HepG2 (cell line): ENCODE data around the gene ZNF444. TPM values are rescaled to one million over a fixed set of nuclear protein-coding genes. Genes with fewer than 3 reads are reported as not detected.
A peak's percentile ranks its signal among the peaks of the same experiment; 100 is the strongest.

Experiments used
- ATAC-seq: fragments of 200-7000 bp; cut with Tn5 transposase; 3 replicates; pipeline ENCODE4 v1.9.1; 2020; ENCODE audit warnings: mild to moderate bottlenecking, moderate library complexity
- BruUV-seq: library from RNA; stranded (reverse); fragments of 400-500 nt; replicated peaks from 2 replicates; lab custom pipeline; 2021; lab: Mats Ljungman, UMichigan
- CTCF ChIA-PET: fragments of 300-600 bp; formaldehyde crosslinking; extraction: SDS; loops from one replicate; lab custom pipeline; 2021; ENCODE audit warnings: low total read pairs, inconsistent platforms, low intra/inter-chr PET ratio; lab: Yijun Ruan, JAX
- POLR2A ChIA-PET: fragments of 350-600 bp; sonication (Branson Sonifier 250); formaldehyde crosslinking; loops from one replicate; lab custom pipeline; 2020; ENCODE audit warnings: antibody characterized with exemption, inconsistent platforms; lab: Yijun Ruan, JAX
- DNase-seq: peaks from one replicate; pipeline ENCODE4 v3.0.0-alpha.2; 2015; ENCODE audit warnings: low spot score
- FAIRE-seq: peaks from 3 replicates; lab custom pipeline; 2011; peaks lifted over from hg19 to GRCh38; lab: Jason Lieb, UNC
- H2AFZ ChIP-seq: one replicate; pipeline ENCODE4 v1.6.1; 2011; ENCODE audit warnings: low read length, inconsistent platforms
- H3K27ac ChIP-seq: fragments of 300-600 bp; 3 replicates; pipeline ENCODE4 v1.8.0; 2011; ENCODE audit warnings: mixed run types, mild to moderate bottlenecking, mixed read lengths, low read length, inconsistent platforms; ENCODE audit not compliant: insufficient read depth; ENCODE audit errors: extremely low read length
- H3K27me3 ChIP-seq, 2 experiments: fragments of 200-600 bp in 1 of 2; 2 replicates in 1 of 2; 3 replicates in 1 of 2; pipeline versions ENCODE4 v1.6.0 to v1.8.0; 2011; ENCODE audit warnings: low read length in 2 of 2, mild to moderate bottlenecking in 2 of 2, moderate library complexity in 2 of 2, inconsistent platforms in 1 of 2; ENCODE audit not compliant: insufficient read depth in 2 of 2, control insufficient read depth in 1 of 2
- H3K36me3 ChIP-seq, 2 experiments: fragments of 200-600 bp in 1 of 2; replicated peaks in 1 of 2; 2 replicates in 1 of 2; 3 replicates in 1 of 2; pipeline versions ENCODE4 v1.5.1 to v1.8.0; 2011; ENCODE audit warnings: low read length in 2 of 2, inconsistent platforms in 1 of 2; ENCODE audit not compliant: insufficient read depth in 2 of 2, control insufficient read depth in 1 of 2
- H3K4me1 ChIP-seq: 2 replicates; pipeline ENCODE4 v1.5.1; 2012; ENCODE audit warnings: low read length, inconsistent platforms; ENCODE audit not compliant: insufficient read depth
- H3K4me2 ChIP-seq: 2 replicates; pipeline ENCODE4 v1.6.0; 2011; ENCODE audit warnings: low read depth, low read length, inconsistent platforms
- H3K4me3 ChIP-seq, 3 experiments: fragments of 200-600 bp in 1 of 3; sonication (generic), shearing (Covaris generic) in 1 of 3; replicated peaks in 1 of 3; 2 replicates each; pipeline ENCODE4 v1.5.1; 2011 to 2016; ENCODE audit warnings: low read length in 3 of 3, inconsistent platforms in 2 of 3, low read depth in 2 of 3, mild to moderate bottlenecking in 2 of 3, control low read depth in 1 of 3, mixed read lengths in 1 of 3; ENCODE audit not compliant: insufficient read depth in 1 of 3
- H3K79me2 ChIP-seq: one replicate; pipeline ENCODE4 v1.6.1; 2011; ENCODE audit warnings: low read length, inconsistent platforms; ENCODE audit not compliant: insufficient read depth
- H3K9ac ChIP-seq: 2 replicates; pipeline ENCODE4 v1.6.0; 2011; ENCODE audit warnings: mild to moderate bottlenecking, low read depth, low read length, inconsistent platforms; ENCODE audit not compliant: insufficient read depth
- H3K9me3 ChIP-seq: 2 replicates; pipeline ENCODE4 v1.5.1; 2012; ENCODE audit warnings: mild to moderate bottlenecking, low read length
- H4K20me1 ChIP-seq: 2 replicates; pipeline ENCODE4 v1.6.0; 2011; ENCODE audit warnings: inconsistent platforms, mild to moderate bottlenecking, low read length, moderate library complexity; ENCODE audit not compliant: insufficient read depth
- AGO1 ChIP-seq: fragments of 200-400 bp; formaldehyde crosslinking; IDR thresholded peaks from 2 replicates; pipeline ENCODE4 v1.6.1; 2017; ENCODE audit warnings: mild to moderate bottlenecking, low read depth, low read length, moderate library complexity; ENCODE audit not compliant: poor library complexity, severe bottlenecking
- BRD4 ChIP-seq: sonication (generic); formaldehyde crosslinking; IDR thresholded peaks from 2 replicates; pipeline ENCODE4 v1.4.0; 2020; ENCODE audit warnings: missing genetic modification reagents
- FOXA1 ChIP-seq, 2 experiments: fragments of 450-650 bp in 1 of 2; sonication (generic) in 1 of 2; formaldehyde crosslinking in 1 of 2; IDR thresholded peaks; 2 replicates each; pipeline versions ENCODE4 v1.4.0 to v1.6.1; 2016 to 2020; ENCODE audit warnings: missing genetic modification reagents in 1 of 2
- HCFC1 ChIP-seq: fragments of 150-350 bp; IDR thresholded peaks from 2 replicates; pipeline ENCODE4 v1.6.1; 2014; ENCODE audit warnings: low read depth, low read length
- HDAC6 ChIP-seq: fragments of 200-600 bp; sonication (generic); IDR thresholded peaks from 2 replicates; pipeline ENCODE4 v1.7.0; 2017; ENCODE audit warnings: mild to moderate bottlenecking, antibody characterized with exemption, low read length, low read depth
- RARA ChIP-seq: IDR thresholded peaks from 2 replicates; pipeline ENCODE4 v1.6.1; 2016; ENCODE audit warnings: missing genetic modification reagents, missing compliant biosample characterization
- RBM22 ChIP-seq: fragments of 200-400 bp; formaldehyde crosslinking; optimal IDR thresholded peaks from 2 replicates; pipeline ENCODE3; 2017; ENCODE audit warnings: mild to moderate bottlenecking, low read length, moderate library complexity
- REL ChIP-seq: sonication (generic); formaldehyde crosslinking; conservative IDR thresholded peaks from 2 replicates; pipeline ENCODE4 v1.8.0; 2022; ENCODE audit warnings: mild to moderate bottlenecking, missing genetic modification reagents, moderate library complexity
- SNAI1 ChIP-seq: sonication (generic); formaldehyde crosslinking; IDR thresholded peaks from 2 replicates; pipeline ENCODE4 v1.5.0; 2020; ENCODE audit warnings: mild to moderate bottlenecking, missing genetic modification reagents, borderline replicate concordance
- ZNF607 ChIP-seq: sonication (generic); formaldehyde crosslinking; IDR thresholded peaks from 2 replicates; pipeline ENCODE4 v1.5.1; 2020; ENCODE audit warnings: missing genetic modification reagents, mild to moderate bottlenecking, borderline replicate concordance
- ZNF670 ChIP-seq: sonication (generic); formaldehyde crosslinking; IDR thresholded peaks from 2 replicates; pipeline ENCODE4 v1.8.0; 2022; ENCODE audit warnings: mild to moderate bottlenecking, missing genetic modification reagents, borderline replicate concordance
- WGBS: methylation state at CpG from one replicate; pipeline ENCODE4 v1.1.6; 2017; ENCODE audit warnings: low lambda C conversion rate; 5-methylcytosine and 5-hydroxymethylcytosine counted together
- in situ Hi-C: cut with HindIII; loops from 2 replicates; pipeline ENCODE4 v1.10.0; 2017; ENCODE audit warnings: low pct_unique_long_range_greater_than_20kb; ENCODE audit not compliant: extremely low pct_ligation_motif_present
- intact Hi-C: fragments of 100-400 bp; cut with micrococcal nuclease; formaldehyde crosslinking; loops from one replicate; pipeline ENCODE4 v1.10.0; 2022; ENCODE audit not compliant: unreplicated experiment
- polyA plus RNA-seq, 8 experiments: library from polyadenylated mRNA; depleted of rRNA in 3 of 8; stranded (reverse) in 7 of 8; unstranded in 1 of 8; fragments of >200 nt; fragmentation: Illumina TruSeq in 4 of 8; extraction: Trizol in 4 of 8; gene quantifications; 2 replicates each; pipeline versions ENCODE4 v1.2.1 to v1.2.3, GENCODE V29; 2011 to 2016; ENCODE audit warnings: low read depth in 4 of 8, missing spikeins in 1 of 8, mixed read lengths in 1 of 8; ENCODE audit not compliant: insufficient read depth in 1 of 8
- total RNA-seq, 5 experiments: library from RNA; depleted of rRNA; stranded (reverse); fragments of >200 nt; fragmentation: Illumina TruSeq; extraction: Trizol; gene quantifications; 2 replicates each; pipeline ENCODE4 v1.2.3, GENCODE V29; 2016; ENCODE audit warnings: low read depth in 1 of 5
- TF ChIP-seq, protein P1 (sequence below): sonication (generic); formaldehyde crosslinking; IDR thresholded peaks from 2 replicates; pipeline ENCODE4 v1.4.0; 2020; ENCODE audit warnings: missing genetic modification reagents, borderline replicate concordance
- TF ChIP-seq, protein P2 (sequence below): sonication (generic); formaldehyde crosslinking; IDR thresholded peaks from 2 replicates; pipeline ENCODE4 v1.5.1; 2020; ENCODE audit warnings: mild to moderate bottlenecking, moderate library complexity, missing genetic modification reagents
- TF ChIP-seq, protein P3 (sequence below): sonication (generic); formaldehyde crosslinking; IDR thresholded peaks from 2 replicates; pipeline ENCODE4 v1.8.1; 2023; ENCODE audit warnings: missing genetic modification reagents, inconsistent platforms, borderline replicate concordance
- TF ChIP-seq, protein P4 (sequence below): sonication (generic); formaldehyde crosslinking; IDR thresholded peaks from 2 replicates; pipeline ENCODE4 v1.5.0; 2020; ENCODE audit warnings: mild to moderate bottlenecking, missing genetic modification reagents, borderline replicate concordance

Gene ZNF444
- total and polyA plus RNA-seq, 2 of the 13 experiments (the other 11 are each of a cell fraction or from before 2014, with no cell fraction given) = 27.4 to 30.3 TPM

DNA sequence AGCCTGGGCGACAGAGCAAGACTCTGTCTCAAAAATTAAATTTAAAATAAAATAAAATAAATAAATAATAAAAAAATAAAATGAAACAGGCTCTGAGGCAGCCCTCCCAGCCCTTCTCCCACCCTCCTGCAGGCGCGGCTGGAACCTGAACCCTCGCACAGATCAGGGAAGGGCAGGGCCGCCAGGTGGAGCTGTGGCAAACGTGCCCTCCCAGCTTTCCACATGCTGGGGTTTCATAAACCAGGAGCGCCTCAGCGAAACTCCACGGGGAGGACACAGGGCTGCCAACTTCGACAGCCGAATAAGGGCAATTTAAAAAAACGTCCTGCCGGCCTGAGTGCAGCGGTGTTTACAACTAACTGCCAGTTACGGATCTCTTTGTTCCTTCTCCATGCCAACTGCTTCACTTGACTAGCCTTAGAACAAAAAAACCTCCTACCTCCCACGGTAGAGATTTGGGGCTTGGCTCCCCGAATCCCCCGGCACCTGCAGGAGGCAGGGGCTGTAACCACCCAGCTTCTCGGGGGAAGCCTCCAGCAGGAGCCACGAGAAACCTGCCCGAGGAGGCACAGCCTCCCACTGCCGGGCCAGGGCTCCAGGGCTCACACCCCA lies 35.9 kb upstream of the ZNF444 start:
- Histone ChIP-seq H3K9me3 (no peaks in the 10 kb centered on the region), H4K20me1 (peaks cover 69% of the 10 kb centered on the region), H2AFZ (no peak overlapping the region), H3K27me3 (no peaks in the 10 kb centered on the region), H3K36me3 (peaks cover 21 to 44% of the 10 kb centered on the region in 2 experiments), H3K4me3 (peak overlapping the region in 1 of 3 experiments; percentile 25; a peak in 2 of 6 replicates), H3K9ac (0 out of 2 replicates have a peak overlapping the region, but pooled peaks have one; percentile 12), H3K79me2 (peaks cover 76% of the 10 kb centered on the region), H3K4me1 (peaks cover 44% of the 10 kb centered on the region), H3K27ac (peak overlapping the region; percentile 53), H3K4me2 (peak overlapping the region; percentile 33)
- 42% methylated on average over 11 of the region's 22 CpGs for WGBS
- ChIA-PET POLR2A (interaction anchor here (1.9 kb wide), 1 partner anchor 37 kb away, joined by 14 read pairs; no protein-coding TSS in a partner anchor), CTCF (interaction anchor here (0.7 to 1.4 kb wide), 6 partner anchors 15 to 148 kb away, joined by 3 to 23 read pairs (median 4); partner anchors contain the start of gene ZNF787)
- DNase-seq = peak; percentile 78
- peak; percentile 42 for FAIRE-seq
- in situ Hi-C loops (no loop called here), intact Hi-C loops (loop anchor here (1.0 to 2.0 kb wide), 3 partner anchors 14 to 67 kb away; no protein-coding TSS in a partner anchor)
- no TSS peak for BruUV-seq
- ATAC-seq = peak; percentile 84
- TF ChIP-seq, protein P1, sequence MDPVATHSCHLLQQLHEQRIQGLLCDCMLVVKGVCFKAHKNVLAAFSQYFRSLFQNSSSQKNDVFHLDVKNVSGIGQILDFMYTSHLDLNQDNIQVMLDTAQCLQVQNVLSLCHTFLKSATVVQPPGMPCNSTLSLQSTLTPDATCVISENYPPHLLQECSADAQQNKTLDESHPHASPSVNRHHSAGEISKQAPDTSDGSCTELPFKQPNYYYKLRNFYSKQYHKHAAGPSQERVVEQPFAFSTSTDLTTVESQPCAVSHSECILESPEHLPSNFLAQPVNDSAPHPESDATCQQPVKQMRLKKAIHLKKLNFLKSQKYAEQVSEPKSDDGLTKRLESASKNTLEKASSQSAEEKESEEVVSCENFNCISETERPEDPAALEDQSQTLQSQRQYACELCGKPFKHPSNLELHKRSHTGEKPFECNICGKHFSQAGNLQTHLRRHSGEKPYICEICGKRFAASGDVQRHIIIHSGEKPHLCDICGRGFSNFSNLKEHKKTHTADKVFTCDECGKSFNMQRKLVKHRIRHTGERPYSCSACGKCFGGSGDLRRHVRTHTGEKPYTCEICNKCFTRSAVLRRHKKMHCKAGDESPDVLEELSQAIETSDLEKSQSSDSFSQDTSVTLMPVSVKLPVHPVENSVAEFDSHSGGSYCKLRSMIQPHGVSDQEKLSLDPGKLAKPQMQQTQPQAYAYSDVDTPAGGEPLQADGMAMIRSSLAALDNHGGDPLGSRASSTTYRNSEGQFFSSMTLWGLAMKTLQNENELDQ (CRISPR knock-in tag) = no peak
- peak; percentile 42; the same call in 1 of the 2 replicates for TF ChIP-seq RARA (CRISPR knock-in tag)
- no peak for TF ChIP-seq FOXA1 (IDR thresholded peaks at IDR 0.05)
- 0 out of 2 replicates have a peak, but pooled peaks have one; percentile 6 for TF ChIP-seq FOXA1 (CRISPR knock-in tag; IDR thresholded peaks at IDR 0.05)
- TF ChIP-seq AGO1 = no peak
- no peak for TF ChIP-seq ZNF670 (CRISPR knock-in tag)
- TF ChIP-seq SNAI1 (CRISPR knock-in tag) = no peak
- TF ChIP-seq HCFC1 = no peak
- TF ChIP-seq, protein P2, sequence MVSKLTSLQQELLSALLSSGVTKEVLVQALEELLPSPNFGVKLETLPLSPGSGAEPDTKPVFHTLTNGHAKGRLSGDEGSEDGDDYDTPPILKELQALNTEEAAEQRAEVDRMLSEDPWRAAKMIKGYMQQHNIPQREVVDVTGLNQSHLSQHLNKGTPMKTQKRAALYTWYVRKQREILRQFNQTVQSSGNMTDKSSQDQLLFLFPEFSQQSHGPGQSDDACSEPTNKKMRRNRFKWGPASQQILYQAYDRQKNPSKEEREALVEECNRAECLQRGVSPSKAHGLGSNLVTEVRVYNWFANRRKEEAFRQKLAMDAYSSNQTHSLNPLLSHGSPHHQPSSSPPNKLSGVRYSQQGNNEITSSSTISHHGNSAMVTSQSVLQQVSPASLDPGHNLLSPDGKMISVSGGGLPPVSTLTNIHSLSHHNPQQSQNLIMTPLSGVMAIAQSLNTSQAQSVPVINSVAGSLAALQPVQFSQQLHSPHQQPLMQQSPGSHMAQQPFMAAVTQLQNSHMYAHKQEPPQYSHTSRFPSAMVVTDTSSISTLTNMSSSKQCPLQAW (CRISPR knock-in tag) = no peak
- no peak for TF ChIP-seq BRD4 (CRISPR knock-in tag)
- peak; percentile 32 for TF ChIP-seq RBM22
- TF ChIP-seq, protein P3, sequence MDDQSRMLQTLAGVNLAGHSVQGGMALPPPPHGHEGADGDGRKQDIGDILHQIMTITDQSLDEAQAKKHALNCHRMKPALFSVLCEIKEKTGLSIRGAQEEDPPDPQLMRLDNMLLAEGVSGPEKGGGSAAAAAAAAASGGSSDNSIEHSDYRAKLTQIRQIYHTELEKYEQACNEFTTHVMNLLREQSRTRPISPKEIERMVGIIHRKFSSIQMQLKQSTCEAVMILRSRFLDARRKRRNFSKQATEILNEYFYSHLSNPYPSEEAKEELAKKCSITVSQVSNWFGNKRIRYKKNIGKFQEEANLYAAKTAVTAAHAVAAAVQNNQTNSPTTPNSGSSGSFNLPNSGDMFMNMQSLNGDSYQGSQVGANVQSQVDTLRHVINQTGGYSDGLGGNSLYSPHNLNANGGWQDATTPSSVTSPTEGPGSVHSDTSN (CRISPR knock-in tag) = no peak
- no peak for TF ChIP-seq REL (CRISPR knock-in tag)
- TF ChIP-seq ZNF607 (CRISPR knock-in tag) = no peak
- TF ChIP-seq, protein P4, sequence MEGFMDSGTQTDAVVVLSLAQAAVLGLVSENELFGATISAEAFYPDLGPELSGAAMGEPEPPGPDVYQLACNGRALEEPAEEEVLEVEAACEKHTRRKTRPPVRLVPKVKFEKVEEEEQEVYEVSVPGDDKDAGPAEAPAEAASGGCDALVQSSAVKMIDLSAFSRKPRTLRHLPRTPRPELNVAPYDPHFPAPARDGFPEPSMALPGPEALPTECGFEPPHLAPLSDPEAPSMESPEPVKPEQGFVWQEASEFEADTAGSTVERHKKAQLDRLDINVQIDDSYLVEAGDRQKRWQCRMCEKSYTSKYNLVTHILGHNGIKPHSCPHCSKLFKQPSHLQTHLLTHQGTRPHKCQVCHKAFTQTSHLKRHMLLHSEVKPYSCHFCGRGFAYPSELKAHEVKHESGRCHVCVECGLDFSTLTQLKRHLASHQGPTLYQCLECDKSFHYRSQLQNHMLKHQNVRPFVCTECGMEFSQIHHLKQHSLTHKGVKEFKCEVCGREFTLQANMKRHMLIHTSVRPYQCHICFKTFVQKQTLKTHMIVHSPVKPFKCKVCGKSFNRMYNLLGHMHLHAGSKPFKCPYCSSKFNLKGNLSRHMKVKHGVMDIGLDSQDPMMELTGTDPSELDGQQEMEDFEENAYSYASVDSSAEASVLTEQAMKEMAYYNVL (CRISPR knock-in tag) = 0 out of 2 replicates have a peak, but pooled peaks have one; percentile 33
- no peak for TF ChIP-seq HDAC6
